ENCODE results near the gene FAM186B.

GRCh38 chr12:49588721-49589516 is 16.5 kb downstream of the FAM186B start:
- TF ChIP-seq CTCF (conservative IDR thresholded peaks at IDR 0.05) (no peak), EZH2 (IDR thresholded peaks at IDR 0.05; ENCODE audit: low read depth) (no peak)

Data from PC-9 (cell line).